IMR-90 (cell line): Measurements from ENCODE around the gene HTR1E. TPM values are rescaled to one million over a fixed set of nuclear protein-coding genes. Genes with fewer than 3 reads are reported as not detected.

Source experiments
- ATAC-seq: fragments of 200-7000 bp; cut with Tn5 transposase; 2 replicates; pipeline ENCODE4 v1.9.1; 2020; ENCODE audit warnings: low read depth, mild to moderate bottlenecking, moderate library complexity
- BruUV-seq: library from RNA; stranded (reverse); fragments of 400-500 nt; replicated peaks from 2 replicates; lab custom pipeline; 2021; lab: Mats Ljungman, UMichigan
- CTCF ChIA-PET: fragments of 300-600 bp; formaldehyde crosslinking; extraction: SDS; loops from one replicate; lab custom pipeline; 2021; ENCODE audit warnings: antibody characterized with exemption; lab: Yijun Ruan, JAX
- POLR2A ChIA-PET: fragments of 300-600 bp; sonication (Branson Sonifier 250); formaldehyde crosslinking; loops from one replicate; lab custom pipeline; 2022; ENCODE audit warnings: antibody characterized with exemption; ENCODE audit not compliant: unreplicated experiment; lab: Charles Lee
- DNase-seq: peaks from one replicate; pipeline ENCODE4 v3.0.0; 2013
- H2AFZ ChIP-seq: replicated peaks from 2 replicates; pipeline ENCODE3; 2013; ENCODE audit warnings: low read length, mild to moderate bottlenecking; ENCODE audit not compliant: poor library complexity
- H2AK5ac ChIP-seq: 2 replicates; pipeline ENCODE4 v1.6.1; 2013; ENCODE audit warnings: low read depth, low read length, inconsistent platforms
- H2AK9ac ChIP-seq: replicated peaks from 2 replicates; pipeline ENCODE3; 2013; ENCODE audit warnings: mild to moderate bottlenecking, low read depth, low read length, moderate library complexity; ENCODE audit not compliant: poor library complexity
- H2BK120ac ChIP-seq: 2 replicates; pipeline ENCODE4 v1.6.1; 2013; ENCODE audit warnings: low read depth, low read length, inconsistent platforms
- H2BK15ac ChIP-seq: 3 replicates; pipeline ENCODE4 v1.6.1; 2013; ENCODE audit warnings: low read depth, low read length, inconsistent platforms
- H2BK20ac ChIP-seq: 2 replicates; pipeline ENCODE4 v1.6.1; 2013; ENCODE audit warnings: low read depth, mild to moderate bottlenecking, inconsistent platforms, low read length, moderate library complexity
- H2BK5ac ChIP-seq: 2 replicates; pipeline ENCODE4 v1.6.1; 2013; ENCODE audit warnings: mild to moderate bottlenecking, low read depth, low read length, inconsistent platforms; ENCODE audit not compliant: poor library complexity, severe bottlenecking
- H3K14ac ChIP-seq: replicated peaks from 2 replicates; pipeline ENCODE4 v1.6.1; 2013; ENCODE audit warnings: low read depth, low read length, inconsistent platforms
- H3K18ac ChIP-seq: 2 replicates; pipeline ENCODE4 v1.6.1; 2013; ENCODE audit warnings: low read depth, low read length, control low read depth
- H3K23ac ChIP-seq: 2 replicates; pipeline ENCODE4 v1.6.1; 2013; ENCODE audit warnings: low read depth, low read length, inconsistent platforms
- H3K27ac ChIP-seq: 2 replicates; pipeline ENCODE4 v1.5.1; 2013; ENCODE audit warnings: mild to moderate bottlenecking, control low read depth, low read length; ENCODE audit not compliant: insufficient read depth
- H3K27me3 ChIP-seq: 2 replicates; pipeline ENCODE4 v1.6.1; 2013; ENCODE audit warnings: low read length; ENCODE audit not compliant: control insufficient read depth, insufficient read depth
- H3K36me3 ChIP-seq: 2 replicates; pipeline ENCODE4 v1.6.1; 2013; ENCODE audit warnings: low read length, mixed read lengths; ENCODE audit not compliant: control insufficient read depth, insufficient read depth
- H3K4ac ChIP-seq: 2 replicates; pipeline ENCODE4 v1.6.1; 2013; ENCODE audit warnings: low read depth, low read length, inconsistent platforms
- H3K4me1 ChIP-seq: 2 replicates; pipeline ENCODE4 v1.6.1; 2013; ENCODE audit warnings: low read length, mixed read lengths; ENCODE audit not compliant: control insufficient read depth, insufficient read depth
- H3K4me2 ChIP-seq: 2 replicates; pipeline ENCODE4 v1.6.1; 2013; ENCODE audit warnings: low read depth, mild to moderate bottlenecking, control low read depth, low read length, moderate library complexity
- H3K4me3 ChIP-seq: 2 replicates; pipeline ENCODE4 v1.5.1; 2013; ENCODE audit warnings: low read depth, mild to moderate bottlenecking, control low read depth, low read length, moderate library complexity; ENCODE audit not compliant: insufficient read depth
- H3K56ac ChIP-seq: 2 replicates; pipeline ENCODE4 v1.6.1; 2013; ENCODE audit warnings: low read length, inconsistent platforms; ENCODE audit not compliant: insufficient read depth; ENCODE audit errors: extremely low read depth
- H3K79me1 ChIP-seq, 2 experiments: 2 replicates each; pipeline ENCODE4 v1.6.1; 2013; ENCODE audit warnings: low read length in 2 of 2, inconsistent platforms in 1 of 2, low read depth in 1 of 2
- H3K9ac ChIP-seq: 2 replicates; pipeline ENCODE4 v1.6.1; 2013; ENCODE audit warnings: low read depth, low read length, control low read depth
- H3K9me1 ChIP-seq: 2 replicates; pipeline ENCODE4 v1.6.1; 2013; ENCODE audit warnings: low read length, inconsistent platforms; ENCODE audit not compliant: insufficient read depth
- H3K9me3 ChIP-seq: 2 replicates; pipeline ENCODE4 v1.6.1; 2013; ENCODE audit warnings: low read length; ENCODE audit not compliant: control insufficient read depth, insufficient read depth
- H4K20me1 ChIP-seq: 2 replicates; pipeline ENCODE4 v1.6.1; 2013; ENCODE audit warnings: low read length, inconsistent platforms; ENCODE audit not compliant: insufficient read depth
- H4K5ac ChIP-seq: 2 replicates; pipeline ENCODE4 v1.6.1; 2013; ENCODE audit warnings: mild to moderate bottlenecking, low read depth, low read length, control low read depth
- H4K8ac ChIP-seq, 2 experiments: 2 replicates each; pipeline ENCODE4 v1.6.1; 2013; ENCODE audit warnings: low read depth in 2 of 2, low read length in 2 of 2, control low read depth in 1 of 2, inconsistent platforms in 1 of 2
- H4K91ac ChIP-seq: 2 replicates; pipeline ENCODE4 v1.6.1; 2013; ENCODE audit warnings: low read depth, low read length, inconsistent platforms; ENCODE audit not compliant: insufficient read depth
- BHLHE40 ChIP-seq: fragments of 150-350 bp; IDR thresholded peaks from 2 replicates; pipeline ENCODE4 v1.6.1; 2016; ENCODE audit warnings: mild to moderate bottlenecking, low read depth, low read length
- CEBPB ChIP-seq: IDR thresholded peaks from 2 replicates; pipeline ENCODE4 v1.6.1; 2012; ENCODE audit warnings: low read depth, low read length, improper control_type of control experiment
- CHD1 ChIP-seq: IDR thresholded peaks from 2 replicates; pipeline ENCODE4 v1.6.1; 2012; ENCODE audit warnings: low read depth, low read length, improper control_type of control experiment
- FOS ChIP-seq: fragments of 150-350 bp; IDR thresholded peaks from 2 replicates; pipeline ENCODE4 v1.6.1; 2016; ENCODE audit warnings: low read depth, low read length
- MAFK ChIP-seq: IDR thresholded peaks from 2 replicates; pipeline ENCODE4 v1.6.1; 2012; ENCODE audit warnings: low read depth, low read length, improper control_type of control experiment
- MAZ ChIP-seq: IDR thresholded peaks from 2 replicates; pipeline ENCODE4 v1.6.1; 2012; ENCODE audit warnings: low read depth, mild to moderate bottlenecking, low read length, improper control_type of control experiment, moderate library complexity, borderline replicate concordance
- MXI1 ChIP-seq: IDR thresholded peaks from 2 replicates; pipeline ENCODE4 v1.6.1; 2012; ENCODE audit warnings: low read depth, mild to moderate bottlenecking, low read length, moderate library complexity, borderline replicate concordance
- NFE2L2 ChIP-seq: fragments of 150-350 bp; IDR thresholded peaks from 2 replicates; pipeline ENCODE4 v1.6.1; 2016; ENCODE audit warnings: low read depth, mild to moderate bottlenecking, low read length
- POLR2A ChIP-seq: IDR thresholded peaks from 2 replicates; pipeline ENCODE4 v1.6.1; 2012; ENCODE audit warnings: mild to moderate bottlenecking, low read depth, low read length
- RAD21 ChIP-seq: IDR thresholded peaks from 2 replicates; pipeline ENCODE4 v1.6.1; 2012; ENCODE audit warnings: low read length, improper control_type of control experiment
- RCOR1 ChIP-seq: IDR thresholded peaks from 2 replicates; pipeline ENCODE4 v1.6.1; 2012; ENCODE audit warnings: mild to moderate bottlenecking, low read length, improper control_type of control experiment; ENCODE audit not compliant: insufficient replicate concordance
- RFX5 ChIP-seq: IDR thresholded peaks from 2 replicates; pipeline ENCODE4 v1.8.0; 2012; ENCODE audit warnings: low read depth, mild to moderate bottlenecking, low read length, moderate library complexity
- SMC3 ChIP-seq: fragments of 150-350 bp; IDR thresholded peaks from 2 replicates; pipeline ENCODE4 v1.6.1; 2016; ENCODE audit warnings: low read depth, mild to moderate bottlenecking, antibody characterized with exemption, low read length, moderate library complexity
- WGBS, 2 experiments: methylation state at CpG; one replicate each; pipeline versions ENCODE4 v1.1.5 to v1.1.7; 2013; ENCODE audit warnings: missing lambda C conversion rate in 2 of 2; ENCODE audit not compliant: insufficient read length in 1 of 2; ENCODE audit errors: extremely low coverage in 2 of 2; 5-methylcytosine and 5-hydroxymethylcytosine counted together
- dilution Hi-C: fragments of 300-500 bp; cut with HindIII; formaldehyde crosslinking; loops from one replicate; pipeline ENCODE4 v1.14.3; 2018; ENCODE audit warnings: low sequenced_read_pairs; ENCODE audit not compliant: unreplicated experiment
- in situ Hi-C: fragments of 300-500 bp; cut with MboI; formaldehyde crosslinking; loops from 3 replicates; pipeline ENCODE4 v1.14.3; 2019; ENCODE audit warnings: low sequenced_read_pairs, inconsistent platforms, mixed read lengths
- intact Hi-C: fragments of 100-400 bp; cut with micrococcal nuclease; formaldehyde crosslinking; loops from 2 replicates; pipeline ENCODE4 v1.10.0; 2022
- polyA plus RNA-seq, 3 experiments: library from polyadenylated mRNA; depleted of rRNA; stranded (reverse); fragments of >200 nt; gene quantifications; 2 replicates each; pipeline ENCODE4 v1.2.3, GENCODE V29; 2012; ENCODE audit warnings: low replicate concordance in 1 of 3
- total RNA-seq: library from RNA; depleted of rRNA; stranded (reverse); fragments of >200 nt; gene quantifications from 2 replicates; pipeline ENCODE4 v1.2.3, GENCODE V29; 2012
- TF ChIP-seq, protein P1 (sequence below): fragments of 150-350 bp; IDR thresholded peaks from 2 replicates; pipeline ENCODE4 v1.6.1; 2016; ENCODE audit warnings: low read depth, mild to moderate bottlenecking, low read length, moderate library complexity, borderline replicate concordance
- TF ChIP-seq, protein P2 (sequence below): conservative IDR thresholded peaks from 2 replicates; pipeline ENCODE4 v1.5.1; 2012; ENCODE audit warnings: mild to moderate bottlenecking, low read depth, low read length, improper control_type of control experiment
- TF ChIP-seq, protein P3 (sequence below): fragments of 150-350 bp; IDR thresholded peaks from 2 replicates; pipeline ENCODE4 v1.6.1; 2017; ENCODE audit warnings: mild to moderate bottlenecking, antibody characterized with exemption, low read length, low read depth

Gene HTR1E
- total and polyA plus RNA-seq, 2 of the 4 experiments (the other 2 are of a cell fraction), result not detected

DNA sequence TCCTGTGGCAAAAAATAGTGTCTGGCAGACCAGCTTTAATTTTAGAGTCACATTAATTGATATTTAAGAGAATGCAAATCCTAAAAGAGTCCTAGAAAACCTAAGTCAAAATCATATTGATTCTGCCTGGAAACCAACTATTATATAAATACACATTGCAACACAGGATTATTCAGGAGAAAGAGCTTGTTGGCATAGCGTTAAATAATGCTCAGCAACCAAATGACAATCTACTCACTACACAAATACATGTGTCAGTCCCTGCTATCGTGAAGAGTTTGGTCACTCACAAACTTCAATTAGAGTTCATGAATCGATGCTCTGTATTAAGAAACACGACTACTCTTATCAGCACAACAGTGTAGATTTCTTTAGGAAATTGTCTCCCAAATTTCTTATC is 103.4 kb downstream of the HTR1E start:
- no TSS peak for BruUV-seq
- no peaks in the 10 kb centered on the region for H3K4me1 ChIP-seq
- H4K8ac ChIP-seq, result no peak overlapping the region
- no peak overlapping the region for H2BK5ac ChIP-seq
- H3K27me3 ChIP-seq, result no peaks in the 10 kb centered on the region
- no CpG with 5 or more reads among the region's 4 CpGs for WGBS, 2 experiments
- no peak overlapping the region for H3K56ac ChIP-seq
- ATAC-seq (no peak), DNase-seq (no peak)
- no peak overlapping the region for H3K14ac ChIP-seq
- no peak overlapping the region for H2BK120ac ChIP-seq
- no peak overlapping the region for H2AFZ ChIP-seq
- no peak overlapping the region for H2AK9ac ChIP-seq
- H3K36me3 ChIP-seq, result no peaks in the 10 kb centered on the region
- no peak overlapping the region for H3K4me3 ChIP-seq
- H3K4me2 ChIP-seq, result no peak overlapping the region
- intact Hi-C loops (no loop called here), in situ Hi-C loops (no loop called here), dilution Hi-C loops (no loop called here)
- CTCF ChIA-PET, result no interaction called here
- H3K9ac ChIP-seq, result no peak overlapping the region
- no peak overlapping the region for H3K27ac ChIP-seq
- H2BK15ac ChIP-seq, result no peak overlapping the region
- TF ChIP-seq RAD21, result no peak
- TF ChIP-seq, protein P1, sequence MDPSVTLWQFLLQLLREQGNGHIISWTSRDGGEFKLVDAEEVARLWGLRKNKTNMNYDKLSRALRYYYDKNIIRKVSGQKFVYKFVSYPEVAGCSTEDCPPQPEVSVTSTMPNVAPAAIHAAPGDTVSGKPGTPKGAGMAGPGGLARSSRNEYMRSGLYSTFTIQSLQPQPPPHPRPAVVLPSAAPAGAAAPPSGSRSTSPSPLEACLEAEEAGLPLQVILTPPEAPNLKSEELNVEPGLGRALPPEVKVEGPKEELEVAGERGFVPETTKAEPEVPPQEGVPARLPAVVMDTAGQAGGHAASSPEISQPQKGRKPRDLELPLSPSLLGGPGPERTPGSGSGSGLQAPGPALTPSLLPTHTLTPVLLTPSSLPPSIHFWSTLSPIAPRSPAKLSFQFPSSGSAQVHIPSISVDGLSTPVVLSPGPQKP, result no peak
- TF ChIP-seq, protein P2, sequence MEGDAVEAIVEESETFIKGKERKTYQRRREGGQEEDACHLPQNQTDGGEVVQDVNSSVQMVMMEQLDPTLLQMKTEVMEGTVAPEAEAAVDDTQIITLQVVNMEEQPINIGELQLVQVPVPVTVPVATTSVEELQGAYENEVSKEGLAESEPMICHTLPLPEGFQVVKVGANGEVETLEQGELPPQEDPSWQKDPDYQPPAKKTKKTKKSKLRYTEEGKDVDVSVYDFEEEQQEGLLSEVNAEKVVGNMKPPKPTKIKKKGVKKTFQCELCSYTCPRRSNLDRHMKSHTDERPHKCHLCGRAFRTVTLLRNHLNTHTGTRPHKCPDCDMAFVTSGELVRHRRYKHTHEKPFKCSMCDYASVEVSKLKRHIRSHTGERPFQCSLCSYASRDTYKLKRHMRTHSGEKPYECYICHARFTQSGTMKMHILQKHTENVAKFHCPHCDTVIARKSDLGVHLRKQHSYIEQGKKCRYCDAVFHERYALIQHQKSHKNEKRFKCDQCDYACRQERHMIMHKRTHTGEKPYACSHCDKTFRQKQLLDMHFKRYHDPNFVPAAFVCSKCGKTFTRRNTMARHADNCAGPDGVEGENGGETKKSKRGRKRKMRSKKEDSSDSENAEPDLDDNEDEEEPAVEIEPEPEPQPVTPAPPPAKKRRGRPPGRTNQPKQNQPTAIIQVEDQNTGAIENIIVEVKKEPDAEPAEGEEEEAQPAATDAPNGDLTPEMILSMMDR, result no peak
- TF ChIP-seq RFX5, result no peak
- TF ChIP-seq MAFK, result no peak
- no peak for TF ChIP-seq MXI1
- TF ChIP-seq RCOR1, result no peak
- TF ChIP-seq MAZ, result no peak
- no peak for TF ChIP-seq POLR2A
- TF ChIP-seq SMC3, result no peak
- TF ChIP-seq CHD1, result no peak
- no peak for TF ChIP-seq FOS
- TF ChIP-seq BHLHE40, result no peak
- no peak for TF ChIP-seq NFE2L2
- TF ChIP-seq, protein P3, sequence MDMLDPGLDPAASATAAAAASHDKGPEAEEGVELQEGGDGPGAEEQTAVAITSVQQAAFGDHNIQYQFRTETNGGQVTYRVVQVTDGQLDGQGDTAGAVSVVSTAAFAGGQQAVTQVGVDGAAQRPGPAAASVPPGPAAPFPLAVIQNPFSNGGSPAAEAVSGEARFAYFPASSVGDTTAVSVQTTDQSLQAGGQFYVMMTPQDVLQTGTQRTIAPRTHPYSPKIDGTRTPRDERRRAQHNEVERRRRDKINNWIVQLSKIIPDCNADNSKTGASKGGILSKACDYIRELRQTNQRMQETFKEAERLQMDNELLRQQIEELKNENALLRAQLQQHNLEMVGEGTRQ, result no peak
- no peak for TF ChIP-seq CEBPB
- H3K9me3 ChIP-seq, result no peaks in the 10 kb centered on the region
- H3K18ac ChIP-seq, result no peak overlapping the region
- no peak overlapping the region for H3K23ac ChIP-seq
- no peak overlapping the region for H4K91ac ChIP-seq
- H4K5ac ChIP-seq, result no peak overlapping the region
- no peak overlapping the region for H2BK20ac ChIP-seq
- H4K20me1 ChIP-seq, result no peaks in the 10 kb centered on the region
- H3K79me1 ChIP-seq, result no peaks in the 10 kb centered on the region
- no peak overlapping the region for H3K4ac ChIP-seq
- no peaks in the 10 kb centered on the region for H3K9me1 ChIP-seq
- H2AK5ac ChIP-seq, result no peak overlapping the region
- POLR2A ChIA-PET, result no interaction called here
